Femur (tissue), 1 donor: ENCODE measurements around the gene FHOD3.

Experiments used
- DNase-seq: peaks from one replicate; pipeline ENCODE4 v3.0.0-alpha.2; 2017

FHOD3 gene

GRCh38 chr18:36638224-36638623 lies 340.7 kb downstream of the FHOD3 start:
- DNase-seq = no peak

GRCh38 chr18:36640021-36640952 lies 342.8 kb downstream of the FHOD3 start:
- no peak for DNase-seq

GRCh38 chr18:36643061-36643460 lies 345.5 kb downstream of the FHOD3 start:
- DNase-seq = no peak

DNA sequence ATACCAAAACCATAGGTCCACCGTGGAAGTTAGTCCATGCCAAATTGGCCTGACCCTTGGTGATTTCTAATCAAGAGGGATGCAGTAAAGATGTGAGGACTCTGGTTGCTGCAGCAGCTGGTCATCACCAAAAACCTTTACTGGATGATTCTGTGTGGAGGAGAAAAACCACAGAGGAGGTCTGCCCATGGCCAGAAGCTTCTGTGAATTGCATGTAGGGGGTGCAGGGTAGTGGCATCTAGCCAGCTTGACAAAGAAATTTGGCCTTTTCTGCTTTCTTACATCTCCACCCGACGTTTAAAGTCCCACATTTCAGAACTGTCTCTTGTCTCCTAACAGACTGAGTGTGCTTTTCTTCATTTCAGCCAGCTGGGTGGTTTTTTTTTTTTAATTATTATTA lies 351.3 kb downstream of the FHOD3 start:
- no peak for DNase-seq

- no peak for DNase-seq
Observed at GRCh38 chr18:36649205-36649604, 351.7 kb downstream of the FHOD3 start.

DNA sequence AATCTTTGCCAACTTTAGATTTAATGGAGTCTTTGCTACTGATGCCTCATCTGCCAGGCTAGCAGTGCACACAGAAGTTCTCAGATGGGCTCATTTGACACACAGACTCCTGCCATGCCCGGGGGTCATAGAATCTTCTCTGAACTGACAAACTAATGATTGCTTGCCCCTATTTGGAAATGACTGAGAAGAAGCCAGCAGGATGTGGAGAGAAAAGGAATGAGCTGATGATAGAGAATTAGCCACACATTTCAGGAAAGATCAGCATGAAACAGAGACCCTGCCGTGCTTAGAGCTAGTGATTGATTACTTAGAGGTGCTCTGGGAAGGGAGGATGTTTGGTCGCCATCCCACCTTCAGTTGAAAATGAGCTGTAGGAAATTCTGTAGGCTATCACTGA lies 352.8 kb downstream of the FHOD3 start:
- no peak for DNase-seq

- no peak for DNase-seq
Observed at GRCh38 chr18:36650906-36651305, 353.4 kb downstream of the FHOD3 start.

GRCh38 chr18:36652503-36652902 lies 355.0 kb downstream of the FHOD3 start:
- DNase-seq = no peak

DNA sequence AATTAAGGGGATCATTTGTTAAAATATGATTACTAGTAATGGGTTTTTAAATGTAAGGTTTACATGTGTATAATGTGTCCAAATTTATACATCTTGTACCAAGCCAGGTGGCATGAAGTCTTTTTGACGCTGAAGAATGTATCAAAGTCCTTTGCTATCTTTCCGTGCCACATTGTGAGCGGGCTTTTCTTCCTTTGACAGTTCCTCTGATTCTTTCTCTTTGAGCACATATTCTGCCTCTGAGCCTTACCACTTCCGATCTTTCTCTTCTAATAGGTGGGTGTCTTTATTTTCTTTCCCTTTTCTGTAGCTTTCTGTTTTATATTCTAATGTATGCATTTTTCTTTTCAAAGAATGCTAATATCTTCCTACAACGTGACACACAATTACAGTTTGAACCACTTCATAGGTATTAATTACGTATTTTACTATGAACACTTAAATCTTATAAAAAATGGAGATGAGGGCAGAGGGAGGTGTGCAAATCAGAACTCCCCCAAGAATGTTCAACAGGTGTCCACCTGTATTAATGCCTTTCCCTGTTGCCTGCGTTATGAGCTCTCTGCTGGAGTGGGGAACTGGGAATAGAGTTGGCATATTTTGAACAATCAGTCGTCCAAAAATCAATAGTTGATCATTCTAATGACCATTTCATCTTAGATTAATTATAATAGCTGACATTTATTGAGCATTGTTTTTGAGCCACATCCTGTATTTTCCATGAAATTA lies 355.8 kb downstream of the FHOD3 start:
- DNase-seq = no peak

DNA sequence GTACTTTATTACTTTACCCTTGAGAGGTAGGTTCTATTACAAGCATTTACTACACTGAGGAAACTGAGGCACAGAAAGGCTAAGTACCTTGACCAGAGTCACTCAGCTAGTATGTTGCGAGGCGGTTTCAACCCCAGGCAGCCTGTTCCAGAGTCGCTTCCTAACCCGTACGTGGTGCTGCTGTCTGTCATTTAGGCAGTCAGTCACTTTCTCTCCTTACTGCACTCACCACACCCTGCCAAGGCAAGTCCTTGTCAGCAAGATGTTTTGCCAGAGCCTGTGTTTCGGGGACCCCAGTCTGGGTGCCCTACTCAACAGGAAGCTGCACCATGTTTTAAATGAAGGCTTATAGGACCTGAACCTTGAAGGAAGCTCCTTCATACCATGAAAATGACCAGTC lies 356.4 kb downstream of the FHOD3 start:
- no peak for DNase-seq

DNA sequence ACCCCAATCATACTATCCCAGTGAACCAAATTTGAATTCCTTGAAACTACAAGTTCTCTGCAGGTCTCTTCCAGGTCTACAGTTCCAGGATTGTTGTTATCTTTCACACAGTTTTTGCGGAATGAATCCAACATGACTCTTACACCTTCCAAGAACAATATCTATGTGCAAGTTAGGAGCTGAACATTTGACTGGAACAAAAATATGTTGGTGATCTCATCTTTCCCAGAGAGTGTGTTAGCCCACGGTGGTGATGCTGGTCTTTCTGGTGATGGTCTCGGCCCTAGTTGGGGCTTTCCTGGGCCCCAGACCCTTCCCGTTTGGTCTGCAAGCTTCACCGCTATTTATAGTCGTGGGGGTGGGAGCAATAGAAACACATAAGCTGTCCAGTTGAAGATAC lies 357.6 kb downstream of the FHOD3 start:
- DNase-seq = no peak

- no peak for DNase-seq
Observed at GRCh38 chr18:36655930-36656329, 358.4 kb downstream of the FHOD3 start.

GRCh38 chr18:36658611-36659010 lies 361.1 kb downstream of the FHOD3 start:
- no peak for DNase-seq

GRCh38 chr18:36660311-36660710 lies 362.8 kb downstream of the FHOD3 start:
- DNase-seq = no peak

DNA sequence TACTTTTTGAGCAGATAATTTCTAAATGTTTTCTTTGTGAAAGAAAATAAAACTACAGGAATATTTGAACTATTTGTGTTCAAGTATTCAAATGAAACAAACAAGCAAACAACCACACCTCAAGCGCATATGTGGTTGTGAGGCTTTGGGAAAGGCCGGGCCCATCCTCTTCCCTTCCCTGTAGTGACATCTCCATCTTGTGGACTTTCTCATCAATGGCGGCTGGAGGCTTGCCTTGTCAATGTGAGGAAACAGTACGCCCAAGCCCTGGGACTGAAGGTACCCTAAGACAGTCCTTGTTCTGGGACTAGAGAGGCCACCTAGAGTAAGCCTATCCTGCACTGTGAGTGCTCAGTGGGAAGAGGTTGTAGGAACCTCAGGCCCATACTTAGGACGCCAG lies 364.5 kb downstream of the FHOD3 start:
- DNase-seq = no peak

GRCh38 chr18:36663312-36663711 lies 365.8 kb downstream of the FHOD3 start:
- DNase-seq = no peak

GRCh38 chr18:36665952-36666351 lies 368.4 kb downstream of the FHOD3 start:
- DNase-seq = no peak

GRCh38 chr18:36667811-36668210 lies 370.3 kb downstream of the FHOD3 start:
- no peak for DNase-seq

DNA sequence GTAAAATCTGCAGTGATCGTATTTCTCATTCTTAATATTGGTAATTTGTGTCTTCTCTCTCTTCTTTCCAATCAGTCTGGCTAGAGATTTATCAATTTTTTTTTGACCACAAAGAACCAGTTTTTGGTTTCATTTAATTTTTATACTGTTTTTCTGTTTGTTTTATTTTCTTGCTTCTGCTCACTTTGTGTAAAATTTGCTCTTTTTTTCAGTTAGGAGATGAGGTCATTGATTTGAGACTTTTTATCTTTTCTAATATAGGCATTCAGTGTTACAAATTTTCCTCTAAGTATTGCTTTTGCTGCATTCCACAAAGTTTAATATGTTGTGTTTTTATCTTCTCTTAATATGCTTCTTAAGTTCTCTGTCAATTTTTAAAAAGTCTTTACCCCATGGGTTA lies 370.8 kb downstream of the FHOD3 start:
- DNase-seq = no peak

DNA sequence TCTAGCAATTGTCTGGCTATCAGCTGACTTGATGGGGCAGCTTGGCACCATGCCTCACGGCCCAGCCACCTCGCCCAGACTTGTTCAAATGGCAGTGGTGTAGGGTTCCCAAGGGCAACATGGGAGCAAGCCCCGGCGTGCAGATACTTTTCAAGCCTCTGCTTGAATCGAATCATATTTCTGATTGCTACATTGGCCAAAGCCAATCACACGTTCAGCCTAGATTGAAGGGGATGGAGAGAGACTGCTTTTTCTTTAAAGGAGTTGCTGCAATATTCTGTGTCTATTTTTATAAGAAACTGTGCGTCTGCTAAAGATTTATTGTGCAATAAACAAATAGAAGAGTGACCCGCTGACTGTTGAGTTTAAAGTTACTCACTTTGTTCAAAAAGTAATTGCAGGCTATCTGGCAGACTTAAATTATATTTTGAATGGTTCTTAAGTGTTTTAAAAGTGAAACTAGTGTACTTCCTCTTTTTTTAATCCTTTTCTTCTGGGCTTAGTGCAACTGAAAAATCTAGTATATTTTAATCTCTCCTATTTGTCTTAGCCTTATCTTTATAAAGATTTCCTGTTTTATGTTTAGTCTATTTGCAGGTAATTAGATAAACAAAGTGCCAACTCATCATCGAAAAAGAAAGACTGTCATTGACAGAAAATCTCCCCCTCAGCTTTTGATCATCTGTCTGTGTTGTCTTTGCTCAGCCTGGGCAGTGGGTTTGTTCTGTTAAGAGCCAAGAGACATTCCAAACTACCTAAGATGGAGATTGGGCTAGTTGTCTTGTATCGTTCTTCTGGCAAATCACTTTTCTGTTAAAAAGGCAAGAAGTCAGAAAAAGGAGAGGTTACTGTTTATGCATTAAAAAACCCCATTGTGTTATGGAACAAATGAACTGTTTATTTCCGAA lies 375.2 kb downstream of the FHOD3 start:
- no peak for DNase-seq

- DNase-seq = no peak
Observed at GRCh38 chr18:36673452-36673851, 375.9 kb downstream of the FHOD3 start.

- no peak for DNase-seq
Observed at GRCh38 chr18:36675076-36675475, 377.6 kb downstream of the FHOD3 start.

- no peak for DNase-seq
Observed at GRCh38 chr18:36675542-36675941, 378.0 kb downstream of the FHOD3 start.
